ENCODE measurements around the gene ZNF423.
A peak's percentile ranks its signal among the peaks of the same experiment; 100 is the strongest.

The ZNF423 gene

GRCh38 chr16:49867796-49868668 lies 12.1 kb upstream of the ZNF423 start:
- H3K9me3 ChIP-seq (ENCODE audit: insufficient read depth, low read length), result no peaks in the 10 kb centered on the region
- H3K36me3 ChIP-seq (ENCODE audit: insufficient read depth, insufficient read length, low read length), result no peaks in the 10 kb centered on the region
- H3K4me1 ChIP-seq (ENCODE audit: insufficient read depth, insufficient read length), result peaks cover 21% of the 10 kb centered on the region
- H3K9ac ChIP-seq (ENCODE audit: insufficient read length, low read depth), result peak overlapping the region; percentile 23
- DNase-seq (ENCODE audit: low read depth, low spot score), result no peak
- TF ChIP-seq SUZ12 (IDR thresholded peaks at IDR 0.05; ENCODE audit: extremely low read depth, insufficient read depth, insufficient read length), result no peak
- TF ChIP-seq ZNF274 (IDR thresholded peaks at IDR 0.05; ENCODE audit: low read depth, low read length), result no peak
- TF ChIP-seq YY1 (IDR thresholded peaks at IDR 0.05; ENCODE audit: insufficient read depth, insufficient read length), result no peak
- peaks cover 5% of the 10 kb centered on the region for H3K27me3 ChIP-seq (ENCODE audit: insufficient read depth, insufficient read length)
- H3K4me3 ChIP-seq (ENCODE audit: insufficient read length, low read depth), result no peak overlapping the region

DNA sequence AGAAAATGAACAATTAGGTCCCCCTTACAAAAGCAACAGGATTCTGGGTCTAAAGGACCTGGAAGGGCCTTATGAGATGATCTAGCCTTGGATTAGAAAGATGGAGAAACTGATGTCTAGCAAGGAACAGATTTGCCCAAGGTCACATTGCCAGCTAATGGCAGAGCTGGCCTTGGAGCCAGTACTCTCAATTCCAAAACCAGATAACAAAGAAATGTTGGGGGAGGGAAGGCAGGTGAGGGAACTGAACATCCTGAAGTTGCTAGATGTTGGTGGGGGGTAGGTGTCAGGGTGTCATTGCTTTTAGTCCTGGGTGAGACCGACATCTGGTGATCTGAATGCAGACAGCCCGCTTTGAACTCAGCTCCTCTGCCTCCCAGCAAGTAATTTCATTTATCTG lies 11.3 kb upstream of the ZNF423 start:
- Histone ChIP-seq H3K4me3 (ENCODE audit: insufficient read length, low read depth) (no peak overlapping the region), H3K36me3 (ENCODE audit: insufficient read depth, insufficient read length, low read length) (no peaks in the 10 kb centered on the region), H3K9me3 (ENCODE audit: insufficient read depth, low read length) (no peaks in the 10 kb centered on the region), H3K27me3 (ENCODE audit: insufficient read depth, insufficient read length) (peaks cover 5% of the 10 kb centered on the region), H3K4me1 (ENCODE audit: insufficient read depth, insufficient read length) (peaks cover 21% of the 10 kb centered on the region), H3K9ac (ENCODE audit: insufficient read length, low read depth) (no peak overlapping the region)
- TF ChIP-seq YY1 (IDR thresholded peaks at IDR 0.05; ENCODE audit: insufficient read depth, insufficient read length) (no peak), ZNF274 (IDR thresholded peaks at IDR 0.05; ENCODE audit: low read depth, low read length) (no peak)
- no peak for DNase-seq (ENCODE audit: low read depth, low spot score)

GRCh38 chr16:49866595-49867071 lies 10.7 kb upstream of the ZNF423 start:
- no peak for DNase-seq (ENCODE audit: low read depth, low spot score)
- no peak for TF ChIP-seq SUZ12 (IDR thresholded peaks at IDR 0.05; ENCODE audit: extremely low read depth, insufficient read depth, insufficient read length)
- TF ChIP-seq YY1 (IDR thresholded peaks at IDR 0.05; ENCODE audit: insufficient read depth, insufficient read length), result no peak
- TF ChIP-seq ZNF274 (IDR thresholded peaks at IDR 0.05; ENCODE audit: low read depth, low read length), result no peak
- H3K27me3 ChIP-seq (ENCODE audit: insufficient read depth, insufficient read length), result peaks cover 5% of the 10 kb centered on the region
- H3K9me3 ChIP-seq (ENCODE audit: insufficient read depth, low read length), result no peaks in the 10 kb centered on the region
- H3K9ac ChIP-seq (ENCODE audit: insufficient read length, low read depth), result peak overlapping the region; percentile 22
- H3K4me1 ChIP-seq (ENCODE audit: insufficient read depth, insufficient read length), result peaks cover 21% of the 10 kb centered on the region
- no peak overlapping the region for H3K4me3 ChIP-seq (ENCODE audit: insufficient read length, low read depth)
- no peaks in the 10 kb centered on the region for H3K36me3 ChIP-seq (ENCODE audit: insufficient read depth, insufficient read length, low read length)

- TF ChIP-seq ZNF274 (IDR thresholded peaks at IDR 0.05; ENCODE audit: low read depth, low read length), result no peak
- no peak for TF ChIP-seq YY1 (IDR thresholded peaks at IDR 0.05; ENCODE audit: insufficient read depth, insufficient read length)
- no peak for TF ChIP-seq SUZ12 (IDR thresholded peaks at IDR 0.05; ENCODE audit: extremely low read depth, insufficient read depth, insufficient read length)
- H3K9ac ChIP-seq (ENCODE audit: insufficient read length, low read depth), result no peak overlapping the region
- no peaks in the 10 kb centered on the region for H3K9me3 ChIP-seq (ENCODE audit: insufficient read depth, low read length)
- no peak overlapping the region for H3K4me3 ChIP-seq (ENCODE audit: insufficient read length, low read depth)
- no peak for DNase-seq (ENCODE audit: low read depth, low spot score)
- peaks cover 13% of the 10 kb centered on the region for H3K27me3 ChIP-seq (ENCODE audit: insufficient read depth, insufficient read length)
- peaks cover 14% of the 10 kb centered on the region for H3K4me1 ChIP-seq (ENCODE audit: insufficient read depth, insufficient read length)
- H3K36me3 ChIP-seq (ENCODE audit: insufficient read depth, insufficient read length, low read length), result no peaks in the 10 kb centered on the region
These were observed 6.8 kb upstream of the ZNF423 start for GRCh38 chr16:49862694-49863093.

DNA sequence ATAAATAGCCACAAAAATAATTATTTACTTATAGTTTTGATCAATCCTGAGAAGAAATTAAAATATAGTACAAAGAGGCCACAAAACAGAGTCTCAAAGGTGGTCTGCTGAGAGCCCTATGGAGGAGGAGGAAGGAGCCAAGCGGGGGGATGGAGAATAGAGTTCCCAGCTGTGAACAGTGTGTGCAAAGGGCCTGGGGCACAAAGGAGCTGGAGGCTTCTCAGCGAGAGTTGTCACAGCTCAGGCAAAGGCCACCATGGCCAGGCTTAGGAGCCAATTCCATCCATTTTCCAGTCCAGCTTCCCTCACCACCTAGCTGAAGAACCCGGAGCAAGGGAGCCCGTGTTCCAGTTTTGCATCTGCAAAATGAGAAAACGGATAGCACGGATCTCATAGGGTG lies 5.4 kb upstream of the ZNF423 start:
- no peak overlapping the region for H3K9ac ChIP-seq (ENCODE audit: insufficient read length, low read depth)
- DNase-seq (ENCODE audit: low read depth, low spot score), result no peak
- H3K4me3 ChIP-seq (ENCODE audit: insufficient read length, low read depth), result no peak overlapping the region
- H3K27me3 ChIP-seq (ENCODE audit: insufficient read depth, insufficient read length), result peaks cover 13% of the 10 kb centered on the region
- no peaks in the 10 kb centered on the region for H3K36me3 ChIP-seq (ENCODE audit: insufficient read depth, insufficient read length, low read length)
- TF ChIP-seq SUZ12 (IDR thresholded peaks at IDR 0.05; ENCODE audit: extremely low read depth, insufficient read depth, insufficient read length) (no peak), ZNF274 (IDR thresholded peaks at IDR 0.05; ENCODE audit: low read depth, low read length) (no peak), YY1 (IDR thresholded peaks at IDR 0.05; ENCODE audit: insufficient read depth, insufficient read length) (no peak)
- H3K4me1 ChIP-seq (ENCODE audit: insufficient read depth, insufficient read length), result peaks cover 7% of the 10 kb centered on the region
- H3K9me3 ChIP-seq (ENCODE audit: insufficient read depth, low read length), result no peaks in the 10 kb centered on the region

- Histone ChIP-seq H3K27me3 (ENCODE audit: insufficient read depth, insufficient read length) (peaks cover 13% of the 10 kb centered on the region), H3K4me3 (ENCODE audit: insufficient read length, low read depth) (no peak overlapping the region), H3K36me3 (ENCODE audit: insufficient read depth, insufficient read length, low read length) (no peaks in the 10 kb centered on the region), H3K4me1 (ENCODE audit: insufficient read depth, insufficient read length) (peaks cover 6% of the 10 kb centered on the region), H3K9ac (ENCODE audit: insufficient read length, low read depth) (no peak overlapping the region), H3K9me3 (ENCODE audit: insufficient read depth, low read length) (no peaks in the 10 kb centered on the region)
- TF ChIP-seq SUZ12 (IDR thresholded peaks at IDR 0.05; ENCODE audit: extremely low read depth, insufficient read depth, insufficient read length), result no peak
- TF ChIP-seq ZNF274 (IDR thresholded peaks at IDR 0.05; ENCODE audit: low read depth, low read length), result no peak
- no peak for TF ChIP-seq YY1 (IDR thresholded peaks at IDR 0.05; ENCODE audit: insufficient read depth, insufficient read length)
- no peak for DNase-seq (ENCODE audit: low read depth, low spot score)
These were observed 4.7 kb upstream of the ZNF423 start for GRCh38 chr16:49860593-49860992.

GRCh38 chr16:49859125-49859811 lies 3.4 kb upstream of the ZNF423 start:
- H3K27me3 ChIP-seq (ENCODE audit: insufficient read depth, insufficient read length), result peaks cover 8% of the 10 kb centered on the region
- no peak for DNase-seq (ENCODE audit: low read depth, low spot score)
- peaks cover under 1% of the 10 kb centered on the region for H3K36me3 ChIP-seq (ENCODE audit: insufficient read depth, insufficient read length, low read length)
- H3K4me3 ChIP-seq (ENCODE audit: insufficient read length, low read depth), result peak overlapping the region; percentile 72
- no peak for TF ChIP-seq SUZ12 (IDR thresholded peaks at IDR 0.05; ENCODE audit: extremely low read depth, insufficient read depth, insufficient read length)
- TF ChIP-seq ZNF274 (IDR thresholded peaks at IDR 0.05; ENCODE audit: low read depth, low read length), result no peak
- TF ChIP-seq YY1 (IDR thresholded peaks at IDR 0.05; ENCODE audit: insufficient read depth, insufficient read length), result no peak
- peaks cover 6% of the 10 kb centered on the region for H3K4me1 ChIP-seq (ENCODE audit: insufficient read depth, insufficient read length)
- H3K9ac ChIP-seq (ENCODE audit: insufficient read length, low read depth), result peak overlapping the region; percentile 95
- H3K9me3 ChIP-seq (ENCODE audit: insufficient read depth, low read length), result no peaks in the 10 kb centered on the region
